ENCODE measurements around the gene ARHGEF16.

DNA sequence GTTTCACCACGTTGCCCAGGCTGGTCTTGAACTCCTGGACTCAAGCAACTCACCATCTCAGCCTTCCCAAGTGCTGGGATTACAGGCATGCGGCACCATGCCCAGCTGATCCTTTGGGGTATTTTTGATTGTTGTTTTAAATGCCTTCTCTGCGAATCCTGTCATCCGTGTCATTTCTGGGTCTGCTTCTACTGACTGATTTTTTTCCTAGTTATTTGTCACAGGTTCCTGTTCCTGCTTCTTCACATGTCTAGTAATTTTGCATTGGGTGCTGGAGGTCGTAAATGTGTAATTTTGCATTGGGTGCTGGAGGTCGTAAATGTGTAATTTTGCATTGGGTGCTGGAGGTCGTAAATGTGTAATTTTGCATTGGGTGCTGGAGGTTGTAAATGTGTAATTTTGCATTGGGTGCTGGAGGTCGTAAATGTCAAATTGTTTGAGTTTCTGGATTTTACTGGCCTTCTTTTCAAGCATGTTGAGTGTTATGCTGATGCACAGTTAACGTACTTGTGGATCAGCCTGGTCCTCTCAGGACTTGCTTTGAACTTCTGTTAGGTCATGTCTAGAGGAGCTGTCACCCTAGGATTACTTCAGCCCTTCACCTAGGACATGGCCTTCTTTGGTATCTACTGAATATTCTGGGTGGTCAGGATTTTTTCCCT lies 4.1 kb upstream of the ARHGEF16 start:
- TF ChIP-seq, protein P1, sequence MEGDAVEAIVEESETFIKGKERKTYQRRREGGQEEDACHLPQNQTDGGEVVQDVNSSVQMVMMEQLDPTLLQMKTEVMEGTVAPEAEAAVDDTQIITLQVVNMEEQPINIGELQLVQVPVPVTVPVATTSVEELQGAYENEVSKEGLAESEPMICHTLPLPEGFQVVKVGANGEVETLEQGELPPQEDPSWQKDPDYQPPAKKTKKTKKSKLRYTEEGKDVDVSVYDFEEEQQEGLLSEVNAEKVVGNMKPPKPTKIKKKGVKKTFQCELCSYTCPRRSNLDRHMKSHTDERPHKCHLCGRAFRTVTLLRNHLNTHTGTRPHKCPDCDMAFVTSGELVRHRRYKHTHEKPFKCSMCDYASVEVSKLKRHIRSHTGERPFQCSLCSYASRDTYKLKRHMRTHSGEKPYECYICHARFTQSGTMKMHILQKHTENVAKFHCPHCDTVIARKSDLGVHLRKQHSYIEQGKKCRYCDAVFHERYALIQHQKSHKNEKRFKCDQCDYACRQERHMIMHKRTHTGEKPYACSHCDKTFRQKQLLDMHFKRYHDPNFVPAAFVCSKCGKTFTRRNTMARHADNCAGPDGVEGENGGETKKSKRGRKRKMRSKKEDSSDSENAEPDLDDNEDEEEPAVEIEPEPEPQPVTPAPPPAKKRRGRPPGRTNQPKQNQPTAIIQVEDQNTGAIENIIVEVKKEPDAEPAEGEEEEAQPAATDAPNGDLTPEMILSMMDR (IDR thresholded peaks at IDR 0.05): no peak
- no peak for TF ChIP-seq POLR2A (IDR thresholded peaks at IDR 0.05)

Data from esophagus squamous epithelium (tissue), 4 donors.